ENCODE data around the gene IL32.

Gene IL32

DNA sequence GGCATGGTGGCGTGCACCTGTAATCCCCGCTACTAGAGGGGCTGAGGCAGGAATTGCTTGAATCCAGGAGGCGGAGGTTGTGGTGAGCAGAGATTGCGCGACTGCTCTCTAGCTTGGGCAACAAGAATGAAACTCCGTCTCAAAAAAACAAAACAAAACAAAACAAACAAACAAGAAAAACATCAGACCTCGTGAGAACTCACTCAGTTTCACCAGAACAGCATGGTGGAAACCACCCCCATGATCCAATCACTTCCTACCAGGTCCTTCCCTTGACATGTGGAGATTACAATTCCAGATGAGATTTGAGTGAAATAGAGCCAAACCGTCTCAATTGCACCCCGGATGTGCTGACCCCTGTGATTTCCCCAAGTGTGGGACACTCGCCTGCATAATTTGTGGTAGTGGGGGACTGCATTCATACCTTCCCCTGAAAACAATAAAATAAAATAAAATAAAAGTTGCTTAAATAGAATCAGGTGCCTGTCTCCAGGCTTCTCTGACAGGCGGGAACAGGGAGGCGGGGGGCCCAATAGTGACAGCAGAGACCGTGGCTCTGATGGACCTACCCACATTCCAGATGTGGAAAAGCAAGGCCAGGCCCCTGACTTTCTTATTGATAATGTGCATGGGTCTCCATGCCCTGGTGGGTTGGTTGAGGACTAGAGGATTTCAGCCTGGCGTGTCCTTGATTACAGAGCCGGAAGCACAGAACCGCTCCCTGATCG lies 20.6 kb downstream of the IL32 start:
- TF ChIP-seq, protein P1, sequence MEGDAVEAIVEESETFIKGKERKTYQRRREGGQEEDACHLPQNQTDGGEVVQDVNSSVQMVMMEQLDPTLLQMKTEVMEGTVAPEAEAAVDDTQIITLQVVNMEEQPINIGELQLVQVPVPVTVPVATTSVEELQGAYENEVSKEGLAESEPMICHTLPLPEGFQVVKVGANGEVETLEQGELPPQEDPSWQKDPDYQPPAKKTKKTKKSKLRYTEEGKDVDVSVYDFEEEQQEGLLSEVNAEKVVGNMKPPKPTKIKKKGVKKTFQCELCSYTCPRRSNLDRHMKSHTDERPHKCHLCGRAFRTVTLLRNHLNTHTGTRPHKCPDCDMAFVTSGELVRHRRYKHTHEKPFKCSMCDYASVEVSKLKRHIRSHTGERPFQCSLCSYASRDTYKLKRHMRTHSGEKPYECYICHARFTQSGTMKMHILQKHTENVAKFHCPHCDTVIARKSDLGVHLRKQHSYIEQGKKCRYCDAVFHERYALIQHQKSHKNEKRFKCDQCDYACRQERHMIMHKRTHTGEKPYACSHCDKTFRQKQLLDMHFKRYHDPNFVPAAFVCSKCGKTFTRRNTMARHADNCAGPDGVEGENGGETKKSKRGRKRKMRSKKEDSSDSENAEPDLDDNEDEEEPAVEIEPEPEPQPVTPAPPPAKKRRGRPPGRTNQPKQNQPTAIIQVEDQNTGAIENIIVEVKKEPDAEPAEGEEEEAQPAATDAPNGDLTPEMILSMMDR (IDR thresholded peaks at IDR 0.05; ENCODE audit: control insufficient read depth, extremely low read depth, insufficient read depth): no peak
- no peak overlapping the region for H3K4me3 ChIP-seq (ENCODE audit: low read depth, low read length)
- no peak for DNase-seq (ENCODE audit: low read depth)

DNA sequence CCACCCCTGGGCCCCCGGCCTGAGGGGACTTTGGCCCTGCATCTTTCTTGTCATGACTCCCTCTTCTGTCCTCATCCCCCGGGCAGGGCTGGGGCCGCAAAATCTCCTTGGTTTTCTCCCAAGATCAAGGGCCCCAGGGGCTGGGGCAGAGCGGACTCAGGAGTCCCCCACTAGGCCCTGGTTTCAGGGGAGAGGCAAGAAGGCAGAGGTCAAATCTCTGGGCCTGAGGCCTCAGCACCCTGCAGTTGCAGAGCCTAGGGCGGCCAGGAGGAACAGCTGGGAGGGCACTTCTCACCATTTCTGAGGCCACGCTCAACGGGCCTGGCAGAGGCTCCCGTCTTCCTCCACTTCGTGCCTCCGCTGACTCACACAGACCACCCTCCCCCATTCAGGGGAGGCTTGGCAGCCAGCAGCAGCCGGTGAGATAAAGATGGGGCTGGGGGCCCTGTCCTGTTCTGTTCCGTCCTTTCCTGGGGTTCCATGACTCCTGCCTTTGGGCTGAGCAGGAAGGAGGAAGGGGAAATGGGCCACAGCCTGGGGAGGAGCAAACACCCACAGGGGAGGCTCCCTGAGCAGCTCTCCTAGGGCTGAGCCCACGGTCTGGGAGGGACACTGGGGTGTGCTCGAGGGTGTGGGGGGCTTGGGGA lies 21.3 kb downstream of the IL32 start:
- H3K4me3 ChIP-seq (ENCODE audit: low read depth, low read length): no peak overlapping the region
- DNase-seq (ENCODE audit: low read depth): no peak
- TF ChIP-seq, protein P1 (IDR thresholded peaks at IDR 0.05; ENCODE audit: control insufficient read depth, extremely low read depth, insufficient read depth): no peak

DNA sequence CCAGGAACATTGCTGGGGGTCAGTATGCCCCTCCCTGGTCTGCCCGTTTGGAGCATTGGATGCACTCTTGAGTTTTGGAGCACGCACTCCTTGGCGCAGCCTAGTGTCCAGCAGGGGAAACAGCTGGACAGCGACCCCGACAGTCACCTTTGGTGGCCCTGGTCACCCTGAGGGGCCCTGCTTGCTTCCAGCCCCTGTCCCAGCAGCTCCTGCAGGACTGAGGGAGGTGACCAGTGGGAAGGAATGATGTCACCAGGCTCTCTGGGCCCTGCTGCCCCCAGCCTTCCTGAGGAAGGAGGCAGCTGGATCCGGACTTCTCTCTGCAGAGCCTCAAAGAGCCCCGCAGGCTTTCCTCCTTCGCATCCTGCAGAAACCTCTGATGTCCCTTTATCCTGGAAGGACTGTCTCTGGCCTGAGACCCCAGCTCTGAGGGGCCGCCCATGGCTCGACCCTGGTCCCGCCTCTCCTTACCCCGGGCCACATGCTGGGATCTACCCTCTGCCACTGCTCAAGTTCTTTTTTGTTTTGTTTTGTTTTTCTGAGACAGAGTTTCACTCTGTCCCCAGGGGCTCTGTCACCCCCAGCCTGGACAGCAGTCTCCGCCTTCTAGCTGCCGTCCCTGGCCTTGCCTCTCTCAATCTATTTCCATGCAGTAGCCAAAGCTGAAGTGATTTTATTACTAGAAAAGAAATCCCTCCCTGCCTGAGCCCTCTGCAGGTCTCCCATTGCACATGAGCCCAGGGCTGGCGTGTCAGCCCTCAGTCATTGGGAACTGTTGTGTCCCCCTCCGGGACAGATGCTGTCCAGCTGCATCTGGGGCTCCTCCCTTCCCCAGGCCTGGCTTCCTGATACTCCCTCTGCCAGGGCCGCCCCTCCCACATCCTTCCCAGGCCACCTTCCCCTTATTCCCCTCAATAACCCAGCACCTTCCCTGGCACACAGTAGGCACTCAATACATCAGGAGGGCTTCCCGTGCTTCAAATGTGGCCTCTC lies 22.1 kb downstream of the IL32 start:
- DNase-seq (ENCODE audit: low read depth): no peak
- TF ChIP-seq, protein P1 (IDR thresholded peaks at IDR 0.05; ENCODE audit: control insufficient read depth, extremely low read depth, insufficient read depth): no peak
- H3K4me3 ChIP-seq (ENCODE audit: low read depth, low read length): no peak overlapping the region

DNA sequence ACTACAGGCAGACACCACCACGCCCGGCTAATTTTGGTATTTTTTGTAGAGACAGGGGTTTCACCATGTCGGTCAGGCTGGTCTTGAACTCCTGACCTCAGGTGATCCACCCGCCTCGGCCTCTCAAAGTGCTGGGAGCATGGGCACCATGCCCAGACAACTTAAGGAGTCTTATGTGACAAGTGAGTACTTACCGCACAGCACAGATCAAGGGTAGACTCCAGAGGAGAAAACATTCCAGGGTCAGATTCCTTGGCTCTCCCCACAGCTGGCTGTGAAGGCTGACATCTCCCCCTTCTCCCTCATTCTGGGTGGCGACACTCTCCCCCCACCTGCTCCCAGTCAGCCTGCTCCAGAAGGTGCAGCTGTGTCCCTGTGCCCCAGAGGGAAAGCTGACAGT lies 23.0 kb downstream of the IL32 start:
- TF ChIP-seq, protein P1 (IDR thresholded peaks at IDR 0.05; ENCODE audit: control insufficient read depth, extremely low read depth, insufficient read depth): no peak
- DNase-seq (ENCODE audit: low read depth): no peak
- no peak overlapping the region for H3K4me3 ChIP-seq (ENCODE audit: low read depth, low read length)

DNA sequence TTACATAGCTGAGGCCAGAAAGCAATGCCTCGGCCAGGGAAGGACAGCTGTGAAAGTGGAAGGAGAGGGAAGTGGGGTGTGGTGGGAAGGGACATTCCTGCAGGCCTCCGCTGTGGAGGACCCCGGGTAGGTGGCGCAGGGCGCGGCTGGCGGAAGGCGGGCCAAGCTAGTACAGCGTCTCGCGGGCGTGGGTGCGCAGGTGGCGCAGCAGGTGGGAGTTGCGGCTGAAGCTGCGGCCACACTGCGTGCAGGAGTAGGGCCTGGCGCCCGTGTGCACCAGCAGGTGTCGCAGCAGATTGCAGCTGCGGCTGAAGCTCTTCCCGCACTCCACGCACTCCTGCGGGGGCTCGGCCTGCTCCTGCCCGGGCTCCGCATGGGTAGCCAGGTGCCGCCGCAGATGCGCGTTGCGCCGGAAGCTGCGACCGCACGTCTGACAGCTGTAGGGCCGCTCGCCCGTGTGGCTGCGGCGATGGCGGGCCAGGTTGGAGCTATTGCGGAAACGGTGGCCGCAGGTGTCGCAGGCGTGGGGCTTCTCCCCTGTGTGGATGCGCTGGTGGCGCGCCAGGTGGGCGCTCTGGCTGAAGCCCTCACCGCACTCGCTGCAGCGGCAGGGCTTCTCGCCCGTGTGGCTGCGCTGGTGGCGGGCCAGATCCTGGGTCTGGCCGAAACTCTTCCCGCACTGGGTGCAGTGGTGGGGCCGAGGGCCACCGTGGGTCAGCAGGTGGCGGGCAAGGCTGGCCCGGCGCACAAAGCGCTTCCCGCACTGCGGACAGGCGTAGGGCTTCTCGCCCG lies 23.7 kb downstream of the IL32 start:
- DNase-seq (ENCODE audit: low read depth): no peak
- no peak overlapping the region for H3K4me3 ChIP-seq (ENCODE audit: low read depth, low read length)
- TF ChIP-seq, protein P1 (IDR thresholded peaks at IDR 0.05; ENCODE audit: control insufficient read depth, extremely low read depth, insufficient read depth): no peak
